ENCODE data around the gene IRF7. TPM values are rescaled to one million over a fixed set of nuclear protein-coding genes. Genes with fewer than 3 reads are reported as not detected.

Gene IRF7
- total and polyA plus RNA-seq, 2 of the 4 experiments (the other 2 are of a cell fraction), result 1.6 to 4.5 TPM

DNA sequence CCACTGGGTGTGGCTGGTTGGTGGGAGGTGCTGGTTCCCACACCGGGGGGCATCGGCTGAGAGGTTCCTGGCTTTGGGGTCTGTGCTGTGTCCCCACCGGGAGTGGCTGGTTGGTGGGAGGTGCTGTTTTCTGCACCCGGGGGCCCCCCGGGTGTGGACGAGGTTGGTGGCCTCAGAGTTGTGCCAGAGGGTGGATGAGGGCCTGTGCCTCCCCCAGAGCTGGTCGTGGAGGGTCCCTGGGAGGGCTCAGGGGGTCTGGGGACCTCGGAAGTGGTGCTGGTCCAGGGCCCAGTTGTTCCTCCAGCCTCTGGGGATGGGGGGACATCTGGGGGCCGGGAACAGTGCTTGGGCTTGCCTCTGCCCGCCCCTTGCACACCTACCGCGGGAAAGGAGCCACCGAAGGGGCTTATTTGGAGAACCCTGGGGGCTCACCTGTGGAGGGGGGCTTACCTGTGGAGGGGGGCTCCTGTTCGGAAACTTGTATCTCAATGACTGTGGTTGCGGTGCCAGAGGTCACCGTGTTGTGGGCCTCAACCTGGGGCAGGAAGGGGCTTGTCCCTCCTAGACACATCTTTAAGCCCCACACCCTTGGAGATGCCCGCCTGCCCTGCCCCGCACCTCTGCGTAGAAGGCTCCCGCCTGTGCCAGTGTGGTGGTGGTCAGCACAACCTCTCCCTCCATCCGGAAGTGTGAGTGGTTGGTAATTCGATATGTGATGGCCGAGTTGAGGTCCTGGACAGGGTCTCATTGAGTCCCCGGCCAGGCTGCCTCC is 3.3 kb upstream of the IRF7 start:
- Histone ChIP-seq H3K14ac (replicated peaks; ENCODE audit: low read depth, low read length) (no peak overlapping the region), H3K4ac (ENCODE audit: low read depth, low read length) (no peak overlapping the region), H2BK15ac (ENCODE audit: low read depth, low read length) (no peak overlapping the region), H3K4me2 (ENCODE audit: low read depth, low read length) (no peak overlapping the region), H4K8ac (ENCODE audit: low read depth in 2 of 2, low read length in 2 of 2) (no peak overlapping the region), H3K23ac (ENCODE audit: low read depth, low read length) (no peak overlapping the region), H3K27ac (ENCODE audit: insufficient read depth, low read length) (no peak overlapping the region), H3K9me3 (ENCODE audit: control insufficient read depth, insufficient read depth, low read length) (no peaks in the 10 kb centered on the region), H2AK5ac (ENCODE audit: low read depth, low read length) (no peak overlapping the region), H3K18ac (ENCODE audit: low read depth, low read length) (no peak overlapping the region), H3K4me1 (ENCODE audit: control insufficient read depth, insufficient read depth, low read length) (peaks cover 4% of the 10 kb centered on the region; the same call in 1 of the 2 replicates), H2AK9ac (replicated peaks; ENCODE audit: low read depth, low read length, poor library complexity) (no peak overlapping the region), H2BK20ac (ENCODE audit: low read depth, low read length) (no peak overlapping the region), H2BK120ac (ENCODE audit: low read depth, low read length) (no peak overlapping the region), H2BK5ac (ENCODE audit: low read depth, low read length, poor library complexity, severe bottlenecking) (no peak overlapping the region), H3K9me1 (ENCODE audit: insufficient read depth, low read length) (0 out of 2 replicates have a peak, but pooled peaks cover 3% of the 10 kb centered on the region), H3K79me1 (ENCODE audit: low read depth in 1 of 2, low read length in 2 of 2) (peaks cover 2 to 25% of the 10 kb centered on the region in 2 experiments; a peak in 3 of 4 replicates), H3K56ac (ENCODE audit: extremely low read depth, insufficient read depth, low read length) (no peak overlapping the region), H4K5ac (ENCODE audit: low read depth, low read length) (no peak overlapping the region), H3K36me3 (ENCODE audit: control insufficient read depth, insufficient read depth, low read length) (peaks cover 8% of the 10 kb centered on the region; the same call in 1 of the 2 replicates), H2AFZ (replicated peaks; ENCODE audit: low read length, poor library complexity) (no peak overlapping the region), H3K9ac (ENCODE audit: low read depth, low read length) (no peak overlapping the region), H3K27me3 (ENCODE audit: control insufficient read depth, insufficient read depth, low read length) (no peaks in the 10 kb centered on the region), H4K20me1 (ENCODE audit: insufficient read depth, low read length) (peaks cover 12% of the 10 kb centered on the region), H3K4me3 (ENCODE audit: insufficient read depth, low read depth, low read length) (no peak overlapping the region), H4K91ac (ENCODE audit: insufficient read depth, low read depth, low read length) (no peak overlapping the region)
- intact Hi-C loops (cut with micrococcal nuclease), result no loop called here
- ChIA-PET CTCF (no interaction called here), POLR2A (ENCODE audit: unreplicated experiment) (no interaction called here)
- dilution Hi-C loops (cut with HindIII; ENCODE audit: low sequenced_read_pairs, unreplicated experiment), result no loop called here
- no TSS peak for BruUV-seq (replicated peaks)
- DNase-seq (no peak), ATAC-seq (ENCODE audit: low read depth) (no peak)
- in situ Hi-C loops (cut with MboI; ENCODE audit: low sequenced_read_pairs), result no loop called here
- TF ChIP-seq, protein P1, sequence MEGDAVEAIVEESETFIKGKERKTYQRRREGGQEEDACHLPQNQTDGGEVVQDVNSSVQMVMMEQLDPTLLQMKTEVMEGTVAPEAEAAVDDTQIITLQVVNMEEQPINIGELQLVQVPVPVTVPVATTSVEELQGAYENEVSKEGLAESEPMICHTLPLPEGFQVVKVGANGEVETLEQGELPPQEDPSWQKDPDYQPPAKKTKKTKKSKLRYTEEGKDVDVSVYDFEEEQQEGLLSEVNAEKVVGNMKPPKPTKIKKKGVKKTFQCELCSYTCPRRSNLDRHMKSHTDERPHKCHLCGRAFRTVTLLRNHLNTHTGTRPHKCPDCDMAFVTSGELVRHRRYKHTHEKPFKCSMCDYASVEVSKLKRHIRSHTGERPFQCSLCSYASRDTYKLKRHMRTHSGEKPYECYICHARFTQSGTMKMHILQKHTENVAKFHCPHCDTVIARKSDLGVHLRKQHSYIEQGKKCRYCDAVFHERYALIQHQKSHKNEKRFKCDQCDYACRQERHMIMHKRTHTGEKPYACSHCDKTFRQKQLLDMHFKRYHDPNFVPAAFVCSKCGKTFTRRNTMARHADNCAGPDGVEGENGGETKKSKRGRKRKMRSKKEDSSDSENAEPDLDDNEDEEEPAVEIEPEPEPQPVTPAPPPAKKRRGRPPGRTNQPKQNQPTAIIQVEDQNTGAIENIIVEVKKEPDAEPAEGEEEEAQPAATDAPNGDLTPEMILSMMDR (conservative IDR thresholded peaks at IDR 0.05; ENCODE audit: low read depth, low read length), result no peak
- TF ChIP-seq RCOR1 (IDR thresholded peaks at IDR 0.05; ENCODE audit: insufficient replicate concordance, low read length) (no peak), MXI1 (IDR thresholded peaks at IDR 0.05; ENCODE audit: borderline replicate concordance, low read depth, low read length) (no peak), MAZ (IDR thresholded peaks at IDR 0.05; ENCODE audit: borderline replicate concordance, low read depth, low read length) (no peak), BHLHE40 (IDR thresholded peaks at IDR 0.05; ENCODE audit: low read depth, low read length) (no peak), FOS (IDR thresholded peaks at IDR 0.05; ENCODE audit: low read depth, low read length) (no peak), SMC3 (IDR thresholded peaks at IDR 0.05; ENCODE audit: low read depth, low read length) (no peak), CEBPB (IDR thresholded peaks at IDR 0.05; ENCODE audit: low read depth, low read length) (no peak), POLR2A (IDR thresholded peaks at IDR 0.05; ENCODE audit: low read depth, low read length) (no peak), RFX5 (IDR thresholded peaks at IDR 0.05; ENCODE audit: low read depth, low read length) (no peak), NFE2L2 (IDR thresholded peaks at IDR 0.05; ENCODE audit: low read depth, low read length) (no peak), MAFK (IDR thresholded peaks at IDR 0.05; ENCODE audit: low read depth, low read length) (no peak), CHD1 (IDR thresholded peaks at IDR 0.05; ENCODE audit: low read depth, low read length) (no peak), RAD21 (IDR thresholded peaks at IDR 0.05; ENCODE audit: low read length) (no peak)
- TF ChIP-seq, protein P2, sequence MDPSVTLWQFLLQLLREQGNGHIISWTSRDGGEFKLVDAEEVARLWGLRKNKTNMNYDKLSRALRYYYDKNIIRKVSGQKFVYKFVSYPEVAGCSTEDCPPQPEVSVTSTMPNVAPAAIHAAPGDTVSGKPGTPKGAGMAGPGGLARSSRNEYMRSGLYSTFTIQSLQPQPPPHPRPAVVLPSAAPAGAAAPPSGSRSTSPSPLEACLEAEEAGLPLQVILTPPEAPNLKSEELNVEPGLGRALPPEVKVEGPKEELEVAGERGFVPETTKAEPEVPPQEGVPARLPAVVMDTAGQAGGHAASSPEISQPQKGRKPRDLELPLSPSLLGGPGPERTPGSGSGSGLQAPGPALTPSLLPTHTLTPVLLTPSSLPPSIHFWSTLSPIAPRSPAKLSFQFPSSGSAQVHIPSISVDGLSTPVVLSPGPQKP (IDR thresholded peaks at IDR 0.05; ENCODE audit: borderline replicate concordance, low read depth, low read length), result no peak
- TF ChIP-seq, protein P3, sequence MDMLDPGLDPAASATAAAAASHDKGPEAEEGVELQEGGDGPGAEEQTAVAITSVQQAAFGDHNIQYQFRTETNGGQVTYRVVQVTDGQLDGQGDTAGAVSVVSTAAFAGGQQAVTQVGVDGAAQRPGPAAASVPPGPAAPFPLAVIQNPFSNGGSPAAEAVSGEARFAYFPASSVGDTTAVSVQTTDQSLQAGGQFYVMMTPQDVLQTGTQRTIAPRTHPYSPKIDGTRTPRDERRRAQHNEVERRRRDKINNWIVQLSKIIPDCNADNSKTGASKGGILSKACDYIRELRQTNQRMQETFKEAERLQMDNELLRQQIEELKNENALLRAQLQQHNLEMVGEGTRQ (IDR thresholded peaks at IDR 0.05; ENCODE audit: low read depth, low read length), result no peak
- WGBS, 2 experiments (ENCODE audit: extremely low coverage in 2 of 2, insufficient read length in 1 of 2), result no CpG with 5 or more reads among the region's 24 CpGs
